Measurements from ENCODE around the gene TLCD3A.
"Not testable (repeated sequence)": the region's sequence is repeated elsewhere in the genome, so short reads cannot be mapped to it uniquely, and the experiment has no call there.

The TLCD3A gene

GRCh38 chr17:733743-734142, 1.3 kb downstream of the TLCD3A start:
- Histone ChIP-seq H3K27ac (ENCODE audit: low read length) (no peak overlapping the region), H3K9me3 (ENCODE audit: control insufficient read depth, insufficient read depth, low read length) (no peaks in the 10 kb centered on the region), H3K36me3 (ENCODE audit: control insufficient read depth, insufficient read depth, low read length) (no peaks in the 10 kb centered on the region), H3K27me3 (ENCODE audit: control insufficient read depth, insufficient read depth, low read length) (peaks cover 1% of the 10 kb centered on the region; the same call in 1 of the 2 replicates), H3K4me1 (ENCODE audit: control insufficient read depth, insufficient read depth, low read length) (peaks cover 2% of the 10 kb centered on the region; the same call in 1 of the 2 replicates), H3K4me3 (ENCODE audit: low read length) (no peak overlapping the region; the same call in 1 of the 2 replicates)
- no peak for DNase-seq (ENCODE audit: low read depth, low spot score)
- WGBS (ENCODE audit: insufficient coverage, insufficient read length), result no CpG with 5 or more reads among the region's 10 CpGs

GRCh38 chr17:737561-738113, 5.2 kb downstream of the TLCD3A start:
- no peak overlapping the region for H3K4me3 ChIP-seq (ENCODE audit: low read length)
- 0 out of 2 replicates have a peak, but pooled peaks cover 1% of the 10 kb centered on the region for H3K27me3 ChIP-seq (ENCODE audit: control insufficient read depth, insufficient read depth, low read length)
- no peak overlapping the region for H3K27ac ChIP-seq (ENCODE audit: low read length)
- no CpG with 5 or more reads among the region's 13 CpGs for WGBS (ENCODE audit: insufficient coverage, insufficient read length)
- no peaks in the 10 kb centered on the region for H3K9me3 ChIP-seq (ENCODE audit: control insufficient read depth, insufficient read depth, low read length)
- H3K4me1 ChIP-seq (ENCODE audit: control insufficient read depth, insufficient read depth, low read length), result peaks cover 2% of the 10 kb centered on the region; the same call in 1 of the 2 replicates
- DNase-seq (ENCODE audit: low read depth, low spot score), result no peak
- H3K36me3 ChIP-seq (ENCODE audit: control insufficient read depth, insufficient read depth, low read length), result peaks cover 10% of the 10 kb centered on the region

GRCh38 chr17:740240-741017, 8.0 kb downstream of the TLCD3A start:
- no CpG with 5 or more reads among the region's 18 CpGs for WGBS (ENCODE audit: insufficient coverage, insufficient read length)
- Histone ChIP-seq H3K27me3 (ENCODE audit: control insufficient read depth, insufficient read depth, low read length) (no peaks in the 10 kb centered on the region), H3K4me3 (ENCODE audit: low read length) (no peak overlapping the region), H3K36me3 (ENCODE audit: control insufficient read depth, insufficient read depth, low read length) (peaks cover 18% of the 10 kb centered on the region), H3K9me3 (ENCODE audit: control insufficient read depth, insufficient read depth, low read length) (no peaks in the 10 kb centered on the region), H3K27ac (ENCODE audit: low read length) (no peak overlapping the region), H3K4me1 (ENCODE audit: control insufficient read depth, insufficient read depth, low read length) (no peaks in the 10 kb centered on the region)
- no peak for DNase-seq (ENCODE audit: low read depth, low spot score)

- H3K4me1 ChIP-seq (ENCODE audit: control insufficient read depth, insufficient read depth, low read length), result no peaks in the 10 kb centered on the region
- WGBS (ENCODE audit: insufficient coverage, insufficient read length), result no CpG with 5 or more reads among the region's 11 CpGs
- DNase-seq (ENCODE audit: low read depth, low spot score), result no peak
- no peak overlapping the region for H3K4me3 ChIP-seq (ENCODE audit: low read length)
- no peak overlapping the region for H3K27ac ChIP-seq (ENCODE audit: low read length)
- no peaks in the 10 kb centered on the region for H3K9me3 ChIP-seq (ENCODE audit: control insufficient read depth, insufficient read depth, low read length)
- peaks cover 33% of the 10 kb centered on the region for H3K36me3 ChIP-seq (ENCODE audit: control insufficient read depth, insufficient read depth, low read length)
- no peaks in the 10 kb centered on the region for H3K27me3 ChIP-seq (ENCODE audit: control insufficient read depth, insufficient read depth, low read length)
Observed at GRCh38 chr17:742147-742793, 9.9 kb downstream of the TLCD3A start.

- peaks cover 39% of the 10 kb centered on the region for H3K36me3 ChIP-seq (ENCODE audit: control insufficient read depth, insufficient read depth, low read length)
Observed at GRCh38 chr17:743139-743538, 10.7 kb downstream of the TLCD3A start.

GRCh38 chr17:744937-745336, 12.5 kb downstream of the TLCD3A start:
- Histone ChIP-seq H3K4me1 (ENCODE audit: control insufficient read depth, insufficient read depth, low read length) (no peaks in the 10 kb centered on the region), H3K36me3 (ENCODE audit: control insufficient read depth, insufficient read depth, low read length) (peaks cover 39% of the 10 kb centered on the region), H3K27ac (ENCODE audit: low read length) (no peak overlapping the region), H3K9me3 (ENCODE audit: control insufficient read depth, insufficient read depth, low read length) (no peaks in the 10 kb centered on the region), H3K27me3 (ENCODE audit: control insufficient read depth, insufficient read depth, low read length) (no peaks in the 10 kb centered on the region), H3K4me3 (ENCODE audit: low read length) (no peak overlapping the region)
- no CpG with 5 or more reads among the region's 9 CpGs for WGBS (ENCODE audit: insufficient coverage, insufficient read length)
- DNase-seq (ENCODE audit: low read depth, low spot score), result no peak

More at GRCh38 chr17:743139-743538, 10.7 kb downstream of the TLCD3A start:
- WGBS (ENCODE audit: insufficient coverage, insufficient read length), result no CpG with 5 or more reads among the region's 4 CpGs
- no peak for DNase-seq (ENCODE audit: low read depth, low spot score)
- Histone ChIP-seq H3K27me3 (ENCODE audit: control insufficient read depth, insufficient read depth, low read length) (no peaks in the 10 kb centered on the region), H3K9me3 (ENCODE audit: control insufficient read depth, insufficient read depth, low read length) (no peaks in the 10 kb centered on the region), H3K4me3 (ENCODE audit: low read length) (no peak overlapping the region), H3K4me1 (ENCODE audit: control insufficient read depth, insufficient read depth, low read length) (no peaks in the 10 kb centered on the region), H3K27ac (ENCODE audit: low read length) (no peak overlapping the region)

- Histone ChIP-seq H3K4me3 (ENCODE audit: low read length) (no peak overlapping the region), H3K27ac (ENCODE audit: low read length) (no peak overlapping the region), H3K9me3 (ENCODE audit: control insufficient read depth, insufficient read depth, low read length) (no peaks in the 10 kb centered on the region), H3K36me3 (ENCODE audit: control insufficient read depth, insufficient read depth, low read length) (peaks cover 39% of the 10 kb centered on the region), H3K27me3 (ENCODE audit: control insufficient read depth, insufficient read depth, low read length) (no peaks in the 10 kb centered on the region), H3K4me1 (ENCODE audit: control insufficient read depth, insufficient read depth, low read length) (no peaks in the 10 kb centered on the region)
- no peak for DNase-seq (ENCODE audit: low read depth, low spot score)
- no CpG with 5 or more reads among the region's 11 CpGs for WGBS (ENCODE audit: insufficient coverage, insufficient read length)
Observed at GRCh38 chr17:745406-745805, 13.0 kb downstream of the TLCD3A start.

GRCh38 chr17:746181-746580, 13.8 kb downstream of the TLCD3A start:
- no peak overlapping the region for H3K4me3 ChIP-seq (ENCODE audit: low read length)
- no peaks in the 10 kb centered on the region for H3K9me3 ChIP-seq (ENCODE audit: control insufficient read depth, insufficient read depth, low read length)
- H3K27me3 ChIP-seq (ENCODE audit: control insufficient read depth, insufficient read depth, low read length), result no peaks in the 10 kb centered on the region
- no peak for DNase-seq (ENCODE audit: low read depth, low spot score)
- H3K36me3 ChIP-seq (ENCODE audit: control insufficient read depth, insufficient read depth, low read length), result peaks cover 38% of the 10 kb centered on the region
- H3K4me1 ChIP-seq (ENCODE audit: control insufficient read depth, insufficient read depth, low read length), result no peaks in the 10 kb centered on the region
- no peak overlapping the region for H3K27ac ChIP-seq (ENCODE audit: low read length)
- WGBS (ENCODE audit: insufficient coverage, insufficient read length), result no CpG with 5 or more reads among the region's 9 CpGs

GRCh38 chr17:746783-747629, 14.6 kb downstream of the TLCD3A start:
- no peaks in the 10 kb centered on the region for H3K27me3 ChIP-seq (ENCODE audit: control insufficient read depth, insufficient read depth, low read length)
- no peaks in the 10 kb centered on the region for H3K9me3 ChIP-seq (ENCODE audit: control insufficient read depth, insufficient read depth, low read length)
- WGBS (ENCODE audit: insufficient coverage, insufficient read length), result no CpG with 5 or more reads among the region's 38 CpGs
- no peak for DNase-seq (ENCODE audit: low read depth, low spot score)
- H3K27ac ChIP-seq (ENCODE audit: low read length), result no peak overlapping the region
- H3K4me3 ChIP-seq (ENCODE audit: low read length), result no peak overlapping the region
- peaks cover 32% of the 10 kb centered on the region for H3K36me3 ChIP-seq (ENCODE audit: control insufficient read depth, insufficient read depth, low read length)
- no peaks in the 10 kb centered on the region for H3K4me1 ChIP-seq (ENCODE audit: control insufficient read depth, insufficient read depth, low read length)

- not testable (repeated sequence) for H3K4me3 ChIP-seq (ENCODE audit: low read length); H3K27ac ChIP-seq (ENCODE audit: low read length); H3K9me3 ChIP-seq (ENCODE audit: control insufficient read depth, insufficient read depth, low read length); DNase-seq (ENCODE audit: low read depth, low spot score); H3K4me1 ChIP-seq (ENCODE audit: control insufficient read depth, insufficient read depth, low read length); H3K27me3 ChIP-seq (ENCODE audit: control insufficient read depth, insufficient read depth, low read length)
- H3K36me3 ChIP-seq (ENCODE audit: control insufficient read depth, insufficient read depth, low read length), result peaks cover 29% of the 10 kb centered on the region
- WGBS (ENCODE audit: insufficient coverage, insufficient read length), result no CpG with 5 or more reads among the region's 4 CpGs
Observed at GRCh38 chr17:748604-749003, 16.2 kb downstream of the TLCD3A start.

Data from iPS DF 6.9 (cell line).